Measurements from ENCODE around the gene PARP11. TPM values are rescaled to one million over a fixed set of nuclear protein-coding genes. Genes with fewer than 3 reads are reported as not detected.

PARP11 gene
- total RNA-seq, 4 donors from 2014 or later = 4.1 to 6.4 (median 4.8) TPM

DNA sequence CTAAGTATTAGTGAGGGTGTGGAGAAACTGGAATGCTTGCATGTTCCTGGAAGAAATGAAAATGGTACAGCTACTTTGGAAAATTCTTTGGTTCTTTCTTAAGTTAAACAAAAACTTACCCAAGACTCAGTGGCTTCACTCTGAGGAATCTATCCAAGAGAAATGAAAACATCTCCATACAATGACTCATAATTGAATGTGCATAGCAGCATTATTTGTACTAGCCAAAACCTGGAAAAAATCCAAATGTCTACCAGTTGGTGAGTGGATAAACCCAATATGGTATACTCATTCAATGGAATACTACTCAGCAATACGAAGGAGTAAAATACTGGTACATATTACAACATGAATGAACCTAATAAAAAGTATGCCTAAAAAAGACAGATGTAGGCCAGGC, 102.3 kb downstream of the PARP11 start:
- WGBS = 93% methylated on average over 1 of the region's 1 CpG
- H3K27ac ChIP-seq (replicated peaks in 1 of 4) = no peak overlapping the region
- no peaks in the 10 kb centered on the region for H3K9me3 ChIP-seq
- no peaks in the 10 kb centered on the region for H3K36me3 ChIP-seq
- H3K27me3 ChIP-seq = no peaks in the 10 kb centered on the region
- peaks cover 0 to 4% (median 0%) of the 10 kb centered on the region in 4 donors for H3K4me1 ChIP-seq
- TF ChIP-seq, protein P1, sequence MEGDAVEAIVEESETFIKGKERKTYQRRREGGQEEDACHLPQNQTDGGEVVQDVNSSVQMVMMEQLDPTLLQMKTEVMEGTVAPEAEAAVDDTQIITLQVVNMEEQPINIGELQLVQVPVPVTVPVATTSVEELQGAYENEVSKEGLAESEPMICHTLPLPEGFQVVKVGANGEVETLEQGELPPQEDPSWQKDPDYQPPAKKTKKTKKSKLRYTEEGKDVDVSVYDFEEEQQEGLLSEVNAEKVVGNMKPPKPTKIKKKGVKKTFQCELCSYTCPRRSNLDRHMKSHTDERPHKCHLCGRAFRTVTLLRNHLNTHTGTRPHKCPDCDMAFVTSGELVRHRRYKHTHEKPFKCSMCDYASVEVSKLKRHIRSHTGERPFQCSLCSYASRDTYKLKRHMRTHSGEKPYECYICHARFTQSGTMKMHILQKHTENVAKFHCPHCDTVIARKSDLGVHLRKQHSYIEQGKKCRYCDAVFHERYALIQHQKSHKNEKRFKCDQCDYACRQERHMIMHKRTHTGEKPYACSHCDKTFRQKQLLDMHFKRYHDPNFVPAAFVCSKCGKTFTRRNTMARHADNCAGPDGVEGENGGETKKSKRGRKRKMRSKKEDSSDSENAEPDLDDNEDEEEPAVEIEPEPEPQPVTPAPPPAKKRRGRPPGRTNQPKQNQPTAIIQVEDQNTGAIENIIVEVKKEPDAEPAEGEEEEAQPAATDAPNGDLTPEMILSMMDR (IDR thresholded peaks at IDR 0.05) = no peak
- TF ChIP-seq EP300 (IDR thresholded peaks at IDR 0.05) = no peak
- TF ChIP-seq POLR2A (IDR thresholded peaks at IDR 0.05; ENCODE audit: low read depth) = no peak
- no peak for TF ChIP-seq POLR2AphosphoS5 (IDR thresholded peaks at IDR 0.05)
- DNase-seq (ENCODE audit: extremely low spot score) = no peak
- intact Hi-C loops (cut with DNase I) = no loop called here
- no peak overlapping the region for H3K4me3 ChIP-seq

GRCh38 chr12:3768911-3769447, 104.2 kb downstream of the PARP11 start:
- WGBS = 94% methylated on average over 3 of the region's 3 CpGs
- Histone ChIP-seq H3K36me3 (no peaks in the 10 kb centered on the region), H3K9me3 (no peaks in the 10 kb centered on the region), H3K4me1 (peaks cover 0 to 4% (median 0%) of the 10 kb centered on the region in 4 donors), H3K27ac (replicated peaks in 1 of 4) (no peak overlapping the region), H3K27me3 (no peaks in the 10 kb centered on the region), H3K4me3 (no peak overlapping the region)
- intact Hi-C loops (cut with DNase I) = no loop called here
- no peak for DNase-seq (ENCODE audit: extremely low spot score)
- TF ChIP-seq, protein P1 (IDR thresholded peaks at IDR 0.05) = no peak
- TF ChIP-seq EP300 (IDR thresholded peaks at IDR 0.05) = no peak
- TF ChIP-seq POLR2A (IDR thresholded peaks at IDR 0.05; ENCODE audit: low read depth) = no peak
- TF ChIP-seq POLR2AphosphoS5 (IDR thresholded peaks at IDR 0.05) = no peak

DNA sequence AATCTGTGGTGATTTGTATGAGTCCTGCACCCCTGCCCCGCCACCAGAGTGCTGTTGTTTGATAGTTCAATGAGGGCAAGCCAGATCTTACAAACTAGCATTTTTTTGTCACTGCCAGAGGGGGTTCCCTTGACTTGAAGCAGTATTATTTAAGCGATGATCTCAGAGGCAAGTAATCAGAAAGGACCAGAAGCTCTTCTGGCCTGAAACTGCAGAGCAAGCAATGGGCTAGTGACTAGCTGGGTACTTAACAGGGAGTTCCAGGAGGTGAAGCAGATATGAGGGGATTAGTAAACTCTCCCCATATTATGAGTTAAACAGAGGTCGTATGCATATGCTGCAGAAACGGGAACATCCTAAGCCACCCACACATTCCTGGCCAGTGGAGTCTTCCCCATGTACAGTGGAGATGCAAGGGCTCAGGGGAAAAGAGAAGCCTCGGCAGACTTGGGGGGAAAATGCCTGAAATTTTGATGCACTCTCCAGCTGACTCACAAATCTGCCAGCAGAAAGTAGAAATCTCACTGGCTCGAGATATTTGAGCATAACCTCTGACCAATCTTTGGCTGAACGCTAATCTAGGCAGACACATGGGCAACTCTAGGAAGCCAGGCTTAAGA, 112.0 kb downstream of the PARP11 start:
- no peak for DNase-seq (ENCODE audit: extremely low spot score)
- 46% methylated on average over 6 of the region's 7 CpGs for WGBS
- Histone ChIP-seq H3K9me3 (no peaks in the 10 kb centered on the region), H3K4me1 (no peaks in the 10 kb centered on the region), H3K27ac (replicated peaks in 1 of 4) (no peak overlapping the region), H3K36me3 (no peaks in the 10 kb centered on the region), H3K27me3 (no peaks in the 10 kb centered on the region), H3K4me3 (no peak overlapping the region)
- intact Hi-C loops (cut with DNase I) = no loop called here
- TF ChIP-seq POLR2A (IDR thresholded peaks at IDR 0.05; ENCODE audit: low read depth) (no peak), POLR2AphosphoS5 (IDR thresholded peaks at IDR 0.05) (no peak), EP300 (IDR thresholded peaks at IDR 0.05) (no peak)
- TF ChIP-seq, protein P1 (IDR thresholded peaks at IDR 0.05) = no peak

- H3K36me3 ChIP-seq = no peaks in the 10 kb centered on the region
- no peaks in the 10 kb centered on the region for H3K27me3 ChIP-seq
- H3K9me3 ChIP-seq = no peaks in the 10 kb centered on the region
- no peak overlapping the region for H3K27ac ChIP-seq (replicated peaks in 1 of 4)
- H3K4me1 ChIP-seq = no peaks in the 10 kb centered on the region
- TF ChIP-seq, protein P1 (IDR thresholded peaks at IDR 0.05) = no peak
- TF ChIP-seq POLR2AphosphoS5 (IDR thresholded peaks at IDR 0.05) = no peak
- no peak for TF ChIP-seq EP300 (IDR thresholded peaks at IDR 0.05)
- TF ChIP-seq POLR2A (IDR thresholded peaks at IDR 0.05; ENCODE audit: low read depth) = no peak
- no peak overlapping the region for H3K4me3 ChIP-seq
- DNase-seq (ENCODE audit: extremely low spot score) = peak; percentile 14
- intact Hi-C loops (cut with DNase I) = no loop called here
- 60% methylated on average over 2 of the region's 2 CpGs for WGBS
Measured at GRCh38 chr12:3759878-3760277, 113.3 kb downstream of the PARP11 start.

Other genes with a start within 250 kb of the PARP11 start
- gene CRACR2A, start 120.3 kb downstream of the PARP11 start, total RNA-seq = 1 to 10 TPM; 1.1 to 3.3 (median 2.8) TPM